ENCODE data around the gene CD4.

DNA sequence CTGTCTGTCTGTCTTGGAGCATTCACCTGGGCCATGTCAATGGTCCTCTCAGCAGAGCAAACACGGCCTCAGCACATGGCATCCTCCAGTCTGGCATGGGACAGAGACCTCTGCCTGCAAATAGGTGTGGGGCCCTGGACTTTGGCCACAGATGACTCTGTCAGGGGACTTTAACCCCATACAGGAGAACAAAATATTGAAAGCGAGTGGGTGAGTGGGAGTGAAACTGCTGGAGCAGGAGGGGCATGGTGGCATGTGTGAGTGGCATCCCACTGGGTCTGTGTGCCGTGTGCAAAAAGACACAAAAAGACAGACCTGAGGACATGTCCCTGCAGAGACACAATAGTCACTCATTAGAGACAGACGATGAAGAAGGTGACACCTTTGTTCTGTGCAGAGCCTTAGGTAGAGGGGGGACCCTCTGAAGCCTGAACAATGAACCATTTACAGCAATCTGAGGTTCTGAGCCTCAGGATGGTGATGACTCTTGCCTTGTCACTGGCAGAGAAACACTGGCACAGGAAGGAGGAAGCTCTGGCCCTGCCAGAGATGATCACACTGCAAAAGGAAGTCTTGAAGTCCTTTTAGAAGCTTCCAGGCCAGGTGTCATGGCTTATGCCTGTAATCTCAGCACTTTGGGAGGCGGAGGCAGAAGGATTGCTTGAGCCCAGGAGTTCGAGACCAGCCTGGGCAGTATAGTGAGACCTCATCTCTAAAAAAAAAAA, 9.5 kb upstream of the CD4 start:
- TF ChIP-seq, protein P1, sequence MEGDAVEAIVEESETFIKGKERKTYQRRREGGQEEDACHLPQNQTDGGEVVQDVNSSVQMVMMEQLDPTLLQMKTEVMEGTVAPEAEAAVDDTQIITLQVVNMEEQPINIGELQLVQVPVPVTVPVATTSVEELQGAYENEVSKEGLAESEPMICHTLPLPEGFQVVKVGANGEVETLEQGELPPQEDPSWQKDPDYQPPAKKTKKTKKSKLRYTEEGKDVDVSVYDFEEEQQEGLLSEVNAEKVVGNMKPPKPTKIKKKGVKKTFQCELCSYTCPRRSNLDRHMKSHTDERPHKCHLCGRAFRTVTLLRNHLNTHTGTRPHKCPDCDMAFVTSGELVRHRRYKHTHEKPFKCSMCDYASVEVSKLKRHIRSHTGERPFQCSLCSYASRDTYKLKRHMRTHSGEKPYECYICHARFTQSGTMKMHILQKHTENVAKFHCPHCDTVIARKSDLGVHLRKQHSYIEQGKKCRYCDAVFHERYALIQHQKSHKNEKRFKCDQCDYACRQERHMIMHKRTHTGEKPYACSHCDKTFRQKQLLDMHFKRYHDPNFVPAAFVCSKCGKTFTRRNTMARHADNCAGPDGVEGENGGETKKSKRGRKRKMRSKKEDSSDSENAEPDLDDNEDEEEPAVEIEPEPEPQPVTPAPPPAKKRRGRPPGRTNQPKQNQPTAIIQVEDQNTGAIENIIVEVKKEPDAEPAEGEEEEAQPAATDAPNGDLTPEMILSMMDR (IDR thresholded peaks at IDR 0.05), result no peak
- TF ChIP-seq POLR2A (IDR thresholded peaks at IDR 0.05), result no peak

All from upper lobe of left lung (tissue), 4 donors.